GM18517 (cell line): ENCODE results near the gene MYRIP.

Experiments used
- ATAC-seq: cut with Tn5 transposase; IDR thresholded peaks from one replicate; pipeline ENCODE4 v1.9.1; 2021; ENCODE audit warnings: mild to moderate bottlenecking, moderate library complexity; ENCODE audit not compliant: unreplicated experiment

MYRIP gene

GRCh38 chr3:40216471-40216870 lies 407.1 kb downstream of the MYRIP start:
- no peak for ATAC-seq

GRCh38 chr3:40223856-40224255 lies 414.4 kb downstream of the MYRIP start:
- ATAC-seq = no peak

GRCh38 chr3:40224796-40225515 lies 415.5 kb downstream of the MYRIP start:
- ATAC-seq = no peak

- no peak for ATAC-seq
Measured at GRCh38 chr3:40226636-40227035, 417.2 kb downstream of the MYRIP start.

GRCh38 chr3:40228792-40229350 lies 419.5 kb downstream of the MYRIP start:
- no peak for ATAC-seq

GRCh38 chr3:40229386-40229785 lies 420.0 kb downstream of the MYRIP start:
- ATAC-seq = no peak

- no peak for ATAC-seq
Measured at GRCh38 chr3:40229963-40230362, 420.6 kb downstream of the MYRIP start.

- no peak for ATAC-seq
Measured at GRCh38 chr3:40230382-40230781, 421.0 kb downstream of the MYRIP start.

GRCh38 chr3:40232626-40233025 lies 423.2 kb downstream of the MYRIP start:
- no peak for ATAC-seq

- ATAC-seq = no peak
Measured at GRCh38 chr3:40237159-40237558, 427.8 kb downstream of the MYRIP start.

GRCh38 chr3:40237889-40238571 lies 428.6 kb downstream of the MYRIP start:
- no peak for ATAC-seq

GRCh38 chr3:40240921-40241320 lies 431.5 kb downstream of the MYRIP start:
- ATAC-seq = no peak

- ATAC-seq = no peak
Measured at GRCh38 chr3:40242216-40242615, 432.8 kb downstream of the MYRIP start.

- ATAC-seq = no peak
Measured at GRCh38 chr3:40242638-40243037, 433.2 kb downstream of the MYRIP start.

- ATAC-seq = no peak
Measured at GRCh38 chr3:40243056-40243455, 433.6 kb downstream of the MYRIP start.

- ATAC-seq = no peak
Measured at GRCh38 chr3:40247714-40248454, 438.5 kb downstream of the MYRIP start.

GRCh38 chr3:40248591-40248990 lies 439.2 kb downstream of the MYRIP start:
- ATAC-seq = no peak

GRCh38 chr3:40249168-40249567 lies 439.8 kb downstream of the MYRIP start:
- no peak for ATAC-seq

GRCh38 chr3:40254491-40254890 lies 445.1 kb downstream of the MYRIP start:
- ATAC-seq = no peak

- no peak for ATAC-seq
Measured at GRCh38 chr3:40254891-40255290, 445.5 kb downstream of the MYRIP start.

- no peak for ATAC-seq
Measured at GRCh38 chr3:40255532-40255931, 446.1 kb downstream of the MYRIP start.

GRCh38 chr3:40258064-40258463 lies 448.7 kb downstream of the MYRIP start:
- no peak for ATAC-seq
